Measurements from ENCODE around the gene SLITRK5. TPM values are rescaled to one million over a fixed set of nuclear protein-coding genes. Genes with fewer than 3 reads are reported as not detected.

The SLITRK5 gene
- total RNA-seq, 1 donor from 2014 or later: 0.02 TPM

- no peak overlapping the region for H3K4me3 Mint-ChIP-seq (ENCODE audit: unreplicated experiment)
- TF ChIP-seq, protein P1, sequence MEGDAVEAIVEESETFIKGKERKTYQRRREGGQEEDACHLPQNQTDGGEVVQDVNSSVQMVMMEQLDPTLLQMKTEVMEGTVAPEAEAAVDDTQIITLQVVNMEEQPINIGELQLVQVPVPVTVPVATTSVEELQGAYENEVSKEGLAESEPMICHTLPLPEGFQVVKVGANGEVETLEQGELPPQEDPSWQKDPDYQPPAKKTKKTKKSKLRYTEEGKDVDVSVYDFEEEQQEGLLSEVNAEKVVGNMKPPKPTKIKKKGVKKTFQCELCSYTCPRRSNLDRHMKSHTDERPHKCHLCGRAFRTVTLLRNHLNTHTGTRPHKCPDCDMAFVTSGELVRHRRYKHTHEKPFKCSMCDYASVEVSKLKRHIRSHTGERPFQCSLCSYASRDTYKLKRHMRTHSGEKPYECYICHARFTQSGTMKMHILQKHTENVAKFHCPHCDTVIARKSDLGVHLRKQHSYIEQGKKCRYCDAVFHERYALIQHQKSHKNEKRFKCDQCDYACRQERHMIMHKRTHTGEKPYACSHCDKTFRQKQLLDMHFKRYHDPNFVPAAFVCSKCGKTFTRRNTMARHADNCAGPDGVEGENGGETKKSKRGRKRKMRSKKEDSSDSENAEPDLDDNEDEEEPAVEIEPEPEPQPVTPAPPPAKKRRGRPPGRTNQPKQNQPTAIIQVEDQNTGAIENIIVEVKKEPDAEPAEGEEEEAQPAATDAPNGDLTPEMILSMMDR (IDR thresholded peaks at IDR 0.05): peak; percentile 56
- peaks cover 33% of the 10 kb centered on the region for H3K27me3 Mint-ChIP-seq (ENCODE audit: low read depth)
- peaks cover 2% of the 10 kb centered on the region for H3K36me3 Mint-ChIP-seq (ENCODE audit: low read depth)
- DNase-seq (ENCODE audit: low spot score): no peak
- peaks cover 18% of the 10 kb centered on the region for H3K4me1 Mint-ChIP-seq (ENCODE audit: low read depth)
- no peak overlapping the region for H3K27ac Mint-ChIP-seq (ENCODE audit: unreplicated experiment)
- no peaks in the 10 kb centered on the region for H3K9me3 Mint-ChIP-seq (ENCODE audit: low read depth)
Observed at GRCh38 chr13:87680298-87680697, 9.1 kb downstream of the SLITRK5 start.

DNA sequence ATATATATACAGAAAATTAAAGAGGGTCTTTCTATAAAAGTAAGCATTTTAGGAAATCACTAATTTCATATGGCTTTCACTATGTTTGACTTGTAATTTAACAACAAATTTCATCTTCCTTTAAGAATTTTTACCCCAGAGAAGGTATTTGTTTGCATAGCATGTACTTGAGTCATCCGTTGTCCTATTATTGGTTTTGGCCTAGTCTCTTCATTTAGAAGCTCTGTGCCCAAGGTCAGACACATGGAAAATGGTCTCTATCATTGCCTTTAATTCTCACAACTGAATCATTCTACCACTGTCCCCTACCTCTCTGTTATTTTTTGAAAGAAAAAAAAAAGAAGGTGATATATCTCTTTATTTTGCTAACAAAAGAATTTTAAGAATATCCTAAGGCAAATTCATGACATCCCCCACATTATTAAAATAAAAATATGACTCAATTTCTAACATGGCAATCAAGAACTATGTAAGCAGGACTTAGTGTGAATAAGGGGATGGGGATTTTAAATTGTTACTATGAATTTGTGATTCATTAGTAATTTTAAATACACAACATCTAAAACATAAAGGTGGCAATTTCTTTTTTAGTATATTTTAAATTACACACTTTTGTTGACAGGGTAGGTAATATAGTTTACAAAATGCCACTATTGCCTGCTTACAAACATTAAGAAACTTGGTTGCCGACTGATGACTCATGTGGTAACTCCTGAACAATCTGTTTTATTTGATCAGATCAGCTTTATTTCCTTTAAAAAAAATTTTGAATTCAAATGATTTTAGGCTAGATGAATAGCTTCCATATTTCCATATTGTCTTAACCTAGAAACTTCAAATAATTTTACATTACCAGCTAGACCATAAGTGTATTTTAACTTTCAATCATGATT is 13.9 kb downstream of the SLITRK5 start:
- H3K27ac Mint-ChIP-seq (ENCODE audit: unreplicated experiment): no peak overlapping the region
- H3K27me3 Mint-ChIP-seq (ENCODE audit: low read depth): peaks cover 4% of the 10 kb centered on the region
- no peaks in the 10 kb centered on the region for H3K9me3 Mint-ChIP-seq (ENCODE audit: low read depth)
- peaks cover 6% of the 10 kb centered on the region for H3K4me1 Mint-ChIP-seq (ENCODE audit: low read depth)
- H3K36me3 Mint-ChIP-seq (ENCODE audit: low read depth): no peaks in the 10 kb centered on the region
- TF ChIP-seq, protein P1 (IDR thresholded peaks at IDR 0.05): no peak
- DNase-seq (ENCODE audit: low spot score): no peak
- H3K4me3 Mint-ChIP-seq (ENCODE audit: unreplicated experiment): no peak overlapping the region

- DNase-seq (ENCODE audit: low spot score): no peak
- Mint-ChIP-seq H3K27ac (ENCODE audit: unreplicated experiment) (no peak overlapping the region), H3K36me3 (ENCODE audit: low read depth) (no peaks in the 10 kb centered on the region), H3K27me3 (ENCODE audit: low read depth) (no peaks in the 10 kb centered on the region), H3K4me3 (ENCODE audit: unreplicated experiment) (no peak overlapping the region), H3K4me1 (ENCODE audit: low read depth) (no peaks in the 10 kb centered on the region), H3K9me3 (ENCODE audit: low read depth) (no peaks in the 10 kb centered on the region)
- TF ChIP-seq, protein P1 (IDR thresholded peaks at IDR 0.05): no peak
Observed at GRCh38 chr13:87696458-87696857, 25.3 kb downstream of the SLITRK5 start.

DNA sequence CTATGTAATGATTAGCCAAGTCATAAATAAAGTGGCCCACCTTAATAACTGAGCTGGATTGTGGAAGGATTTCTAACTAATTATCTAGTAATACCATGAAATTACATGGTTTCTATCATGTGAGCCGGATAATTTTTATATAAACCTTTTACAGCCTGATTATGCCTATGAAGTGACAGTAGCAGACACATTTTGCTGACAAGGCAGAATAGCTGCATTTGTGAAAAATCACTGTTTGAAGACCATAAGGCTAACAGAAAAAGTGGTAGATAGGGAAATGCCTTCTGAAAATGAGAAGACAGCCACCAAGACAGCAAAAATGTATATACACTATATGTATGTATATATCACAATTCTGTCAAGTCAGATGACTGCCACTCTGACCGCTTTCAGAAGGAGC is 27.1 kb downstream of the SLITRK5 start:
- Mint-ChIP-seq H3K27me3 (ENCODE audit: low read depth) (no peaks in the 10 kb centered on the region), H3K36me3 (ENCODE audit: low read depth) (no peaks in the 10 kb centered on the region), H3K9me3 (ENCODE audit: low read depth) (no peaks in the 10 kb centered on the region), H3K27ac (ENCODE audit: unreplicated experiment) (no peak overlapping the region), H3K4me1 (ENCODE audit: low read depth) (no peaks in the 10 kb centered on the region), H3K4me3 (ENCODE audit: unreplicated experiment) (no peak overlapping the region)
- TF ChIP-seq, protein P1 (IDR thresholded peaks at IDR 0.05): no peak
- no peak for DNase-seq (ENCODE audit: low spot score)

- Mint-ChIP-seq H3K27me3 (ENCODE audit: low read depth) (peaks cover 2% of the 10 kb centered on the region), H3K27ac (ENCODE audit: unreplicated experiment) (no peak overlapping the region), H3K36me3 (ENCODE audit: low read depth) (no peaks in the 10 kb centered on the region), H3K9me3 (ENCODE audit: low read depth) (no peaks in the 10 kb centered on the region), H3K4me1 (ENCODE audit: low read depth) (no peaks in the 10 kb centered on the region), H3K4me3 (ENCODE audit: unreplicated experiment) (no peak overlapping the region)
- DNase-seq (ENCODE audit: low spot score): no peak
- TF ChIP-seq, protein P1 (IDR thresholded peaks at IDR 0.05): no peak
Observed at GRCh38 chr13:87709947-87710346, 38.8 kb downstream of the SLITRK5 start.

All from chondrocyte (in vitro differentiated cells).